PFSK-1 (cell line): ENCODE results near the gene SLC22A23.

Experiments used
- FOXP2 ChIP-seq: optimal IDR thresholded peaks from 2 replicates; pipeline ENCODE3; 2011; ENCODE audit warnings: borderline replicate concordance, control low read depth, inconsistent platforms; ENCODE audit not compliant: insufficient read depth; ENCODE audit errors: extremely low read length, extremely low read depth
- POLR2AphosphoS5 ChIP-seq: IDR thresholded peaks from 2 replicates; pipeline ENCODE4 v1.6.1; 2012; ENCODE audit warnings: low read depth, mild to moderate bottlenecking, control low read depth, low read length, moderate library complexity
- SIN3A ChIP-seq: IDR thresholded peaks from 2 replicates; pipeline ENCODE4 v1.6.1; 2012; ENCODE audit warnings: mild to moderate bottlenecking, low read length, moderate library complexity, borderline replicate concordance; ENCODE audit not compliant: insufficient read depth
- TAF1 ChIP-seq: IDR thresholded peaks from 2 replicates; pipeline ENCODE4 v1.6.1; 2012; ENCODE audit warnings: low read length, control low read depth, borderline replicate concordance; ENCODE audit not compliant: insufficient read depth
- TF ChIP-seq, protein P1 (sequence below), 2 experiments: IDR thresholded peaks; 2 replicates each; pipeline versions ENCODE4 v1.6.1 to v1.8.0; 2011 to 2012; ENCODE audit warnings: low read depth in 2 of 2, low read length in 2 of 2, control low read depth in 1 of 2, inconsistent platforms in 1 of 2, mild to moderate bottlenecking in 1 of 2, moderate library complexity in 1 of 2; ENCODE audit not compliant: insufficient read depth in 1 of 2

SLC22A23 gene

GRCh38 chr6:3414327-3415081 lies 42.3 kb downstream of the SLC22A23 start:
- TF ChIP-seq, protein P1, sequence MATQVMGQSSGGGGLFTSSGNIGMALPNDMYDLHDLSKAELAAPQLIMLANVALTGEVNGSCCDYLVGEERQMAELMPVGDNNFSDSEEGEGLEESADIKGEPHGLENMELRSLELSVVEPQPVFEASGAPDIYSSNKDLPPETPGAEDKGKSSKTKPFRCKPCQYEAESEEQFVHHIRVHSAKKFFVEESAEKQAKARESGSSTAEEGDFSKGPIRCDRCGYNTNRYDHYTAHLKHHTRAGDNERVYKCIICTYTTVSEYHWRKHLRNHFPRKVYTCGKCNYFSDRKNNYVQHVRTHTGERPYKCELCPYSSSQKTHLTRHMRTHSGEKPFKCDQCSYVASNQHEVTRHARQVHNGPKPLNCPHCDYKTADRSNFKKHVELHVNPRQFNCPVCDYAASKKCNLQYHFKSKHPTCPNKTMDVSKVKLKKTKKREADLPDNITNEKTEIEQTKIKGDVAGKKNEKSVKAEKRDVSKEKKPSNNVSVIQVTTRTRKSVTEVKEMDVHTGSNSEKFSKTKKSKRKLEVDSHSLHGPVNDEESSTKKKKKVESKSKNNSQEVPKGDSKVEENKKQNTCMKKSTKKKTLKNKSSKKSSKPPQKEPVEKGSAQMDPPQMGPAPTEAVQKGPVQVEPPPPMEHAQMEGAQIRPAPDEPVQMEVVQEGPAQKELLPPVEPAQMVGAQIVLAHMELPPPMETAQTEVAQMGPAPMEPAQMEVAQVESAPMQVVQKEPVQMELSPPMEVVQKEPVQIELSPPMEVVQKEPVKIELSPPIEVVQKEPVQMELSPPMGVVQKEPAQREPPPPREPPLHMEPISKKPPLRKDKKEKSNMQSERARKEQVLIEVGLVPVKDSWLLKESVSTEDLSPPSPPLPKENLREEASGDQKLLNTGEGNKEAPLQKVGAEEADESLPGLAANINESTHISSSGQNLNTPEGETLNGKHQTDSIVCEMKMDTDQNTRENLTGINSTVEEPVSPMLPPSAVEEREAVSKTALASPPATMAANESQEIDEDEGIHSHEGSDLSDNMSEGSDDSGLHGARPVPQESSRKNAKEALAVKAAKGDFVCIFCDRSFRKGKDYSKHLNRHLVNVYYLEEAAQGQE (IDR thresholded peaks at IDR 0.05; ENCODE audit: insufficient read depth in 1 of 2, low read depth in 2 of 2, low read length in 2 of 2), result no peak
- TF ChIP-seq SIN3A (no peak), TAF1 (no peak), POLR2AphosphoS5 (no peak), FOXP2 (no peak)

- TF ChIP-seq, protein P1 (IDR thresholded peaks at IDR 0.05; ENCODE audit: insufficient read depth in 1 of 2, low read depth in 2 of 2, low read length in 2 of 2), result no peak
- TF ChIP-seq POLR2AphosphoS5 (no peak), TAF1 (no peak), FOXP2 (no peak), SIN3A (no peak)
These were observed 43.3 kb downstream of the SLC22A23 start for GRCh38 chr6:3413592-3413991.

- TF ChIP-seq, protein P1 (IDR thresholded peaks at IDR 0.05; ENCODE audit: insufficient read depth in 1 of 2, low read depth in 2 of 2, low read length in 2 of 2), result no peak
- no peak for TF ChIP-seq TAF1
- no peak for TF ChIP-seq FOXP2
- TF ChIP-seq SIN3A, result no peak
- TF ChIP-seq POLR2AphosphoS5, result no peak
These were observed 43.9 kb downstream of the SLC22A23 start for GRCh38 chr6:3412779-3413500.

DNA sequence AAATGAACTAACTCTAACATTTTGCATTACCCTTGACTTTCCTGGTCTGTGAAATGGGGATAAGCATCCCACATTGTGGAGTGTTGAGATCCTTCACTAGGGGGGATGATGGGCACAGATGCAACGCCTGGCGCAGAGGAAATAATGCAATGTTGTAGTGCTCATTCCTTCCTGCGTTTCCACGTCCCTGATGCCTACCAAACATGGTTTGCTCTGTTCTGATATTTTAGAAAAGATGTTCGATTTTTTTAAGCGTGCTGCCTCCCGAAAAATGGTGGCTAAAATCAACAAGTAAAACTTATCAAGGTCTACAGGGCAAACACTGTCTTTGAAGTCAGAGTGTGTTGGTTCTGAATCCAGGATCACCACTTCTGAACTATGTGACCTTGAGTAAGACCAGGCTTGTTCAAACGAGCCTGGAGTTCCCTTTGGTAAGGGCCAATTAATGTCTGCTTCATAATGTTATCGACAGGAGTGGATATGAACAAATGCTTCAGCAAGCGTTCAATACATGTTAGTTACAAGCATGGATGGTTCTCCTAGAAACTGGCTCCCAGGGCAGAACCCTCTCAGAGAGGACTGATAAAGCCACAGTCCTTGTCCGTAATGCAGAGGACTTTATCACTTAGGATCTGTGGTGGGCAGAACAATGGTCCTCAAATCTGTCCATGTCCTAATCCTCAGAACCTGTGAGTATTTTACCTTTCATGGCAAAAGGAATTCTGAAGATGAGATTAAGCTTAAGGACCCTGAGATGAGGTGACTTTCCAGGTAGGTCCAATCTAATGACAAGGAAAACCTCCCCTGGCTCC lies 44.7 kb downstream of the SLC22A23 start:
- TF ChIP-seq FOXP2, result no peak
- TF ChIP-seq, protein P1 (IDR thresholded peaks at IDR 0.05; ENCODE audit: insufficient read depth in 1 of 2, low read depth in 2 of 2, low read length in 2 of 2), result no peak
- no peak for TF ChIP-seq POLR2AphosphoS5
- no peak for TF ChIP-seq TAF1
- no peak for TF ChIP-seq SIN3A
